HG03139 (cell line): Measurements from ENCODE around the gene OR56B4.
"Not testable (repeated sequence)": the region's sequence is repeated elsewhere in the genome, so short reads cannot be mapped to it uniquely, and the experiment has no call there.

ENCODE experiments used
- ATAC-seq: cut with Tn5 transposase; IDR thresholded peaks from one replicate; pipeline ENCODE4 v1.9.1; 2021; ENCODE audit not compliant: unreplicated experiment

The OR56B4 gene, protein sequence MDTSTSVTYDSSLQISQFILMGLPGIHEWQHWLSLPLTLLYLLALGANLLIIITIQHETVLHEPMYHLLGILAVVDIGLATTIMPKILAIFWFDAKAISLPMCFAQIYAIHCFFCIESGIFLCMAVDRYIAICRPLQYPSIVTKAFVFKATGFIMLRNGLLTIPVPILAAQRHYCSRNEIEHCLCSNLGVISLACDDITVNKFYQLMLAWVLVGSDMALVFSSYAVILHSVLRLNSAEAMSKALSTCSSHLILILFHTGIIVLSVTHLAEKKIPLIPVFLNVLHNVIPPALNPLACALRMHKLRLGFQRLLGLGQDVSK

GRCh38 chr11:6107384-6107783, at the start of gene OR56B4:
Gene OR56B4 (plus strand): TSS chr11:6107684. CDS start chr11:6107779, 95 bp downstream.
- not testable (repeated sequence) for ATAC-seq

DNA sequence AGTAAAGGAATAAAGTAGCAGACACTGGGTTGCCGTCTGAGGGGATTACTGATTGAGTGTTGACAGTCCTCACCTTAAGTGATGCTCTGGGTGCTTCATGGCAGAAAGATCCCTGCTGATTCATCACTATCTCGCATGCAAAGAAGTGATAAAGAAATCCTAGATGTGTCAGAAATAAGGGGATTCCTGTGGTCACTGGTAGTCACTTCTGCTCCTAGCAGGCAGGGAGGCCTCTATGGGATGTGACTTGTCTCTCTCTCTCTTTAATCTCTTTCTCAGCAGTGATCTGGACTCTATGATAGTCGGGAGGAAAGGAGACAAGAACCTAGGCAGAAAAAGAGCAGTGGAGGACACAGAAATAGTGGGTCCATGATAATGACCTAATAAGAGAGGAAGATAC, 46.0 kb upstream of the OR56B4 start:
- ATAC-seq, result no peak

DNA sequence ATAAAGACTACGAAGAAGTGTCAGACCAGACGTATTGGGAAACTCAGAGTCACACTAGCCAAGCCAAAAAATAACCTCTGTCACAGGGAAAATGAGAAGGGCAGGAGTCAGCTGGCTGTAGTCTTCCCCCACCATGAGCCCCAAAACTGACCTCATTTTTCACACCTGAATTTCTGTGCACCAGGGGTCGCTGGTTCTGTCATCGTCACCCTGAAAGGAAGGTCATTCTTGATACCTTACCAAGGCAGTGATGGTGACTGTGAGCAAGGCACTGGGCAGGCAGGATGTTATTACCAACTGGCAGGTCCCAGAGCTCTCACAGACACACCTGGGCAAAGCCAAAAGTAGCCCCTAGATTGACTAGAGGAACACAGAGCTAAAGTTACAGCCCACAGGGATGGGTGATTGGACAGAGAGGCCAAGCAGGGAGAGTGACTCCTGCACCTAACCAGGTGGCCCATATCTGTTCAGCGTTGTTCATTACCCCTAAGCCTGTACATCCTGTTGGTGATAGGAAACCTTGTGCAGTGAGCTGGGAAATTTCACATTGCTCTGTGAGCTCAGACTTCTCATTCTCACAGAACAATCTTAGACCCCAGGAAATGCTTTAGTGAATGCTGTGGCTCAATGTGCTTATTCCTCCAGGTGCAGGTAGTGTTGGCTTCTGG, 44.7 kb upstream of the OR56B4 start:
- ATAC-seq, result no peak

GRCh38 chr11:6067502-6067901, 40.0 kb upstream of the OR56B4 start:
- no peak for ATAC-seq

- ATAC-seq, result not testable (repeated sequence)
Observed at GRCh38 chr11:6076443-6076842, 31.0 kb upstream of the OR56B4 start.

GRCh38 chr11:6077723-6078122, 29.8 kb upstream of the OR56B4 start:
- ATAC-seq, result no peak

- ATAC-seq, result no peak
Observed at GRCh38 chr11:6079463-6079862, 28.0 kb upstream of the OR56B4 start.

DNA sequence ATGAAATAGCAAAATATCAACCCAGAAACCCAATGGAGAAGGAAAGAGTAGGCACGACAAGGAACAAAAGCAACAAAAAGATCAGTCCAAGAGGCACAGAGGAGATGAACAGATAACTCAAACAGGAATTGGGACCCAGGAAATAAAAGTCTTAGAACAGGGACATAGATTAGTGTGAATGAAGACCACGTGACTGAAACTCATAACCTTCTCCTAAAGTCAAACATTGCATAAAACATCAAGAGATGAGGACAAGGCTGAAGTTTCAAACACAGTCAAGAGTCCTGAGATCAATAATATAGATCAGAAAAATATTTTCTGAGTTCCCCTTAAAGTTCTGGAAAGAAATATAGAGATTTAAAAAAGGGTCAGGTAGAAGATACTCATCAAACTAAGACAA, 24.4 kb upstream of the OR56B4 start:
- no peak for ATAC-seq

DNA sequence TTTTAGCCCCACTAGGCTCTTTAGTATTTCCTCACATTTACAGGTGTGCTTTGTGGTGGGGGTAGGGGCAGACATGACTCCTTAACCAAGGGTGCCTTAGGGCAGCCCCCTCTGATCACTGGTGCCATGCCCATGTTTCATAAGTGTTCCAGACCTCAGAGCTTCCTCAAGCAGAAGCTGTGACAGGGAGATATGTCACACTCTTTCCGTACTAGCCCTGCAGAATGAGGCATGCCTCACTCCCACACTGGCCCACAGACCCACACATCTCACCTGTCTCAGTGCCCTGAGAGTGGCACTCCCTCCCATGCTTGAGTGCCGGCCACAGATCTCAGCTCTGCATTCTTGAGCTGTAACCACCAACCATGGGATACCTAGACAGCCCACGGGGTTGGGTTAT, 22.9 kb upstream of the OR56B4 start:
- no peak for ATAC-seq

DNA sequence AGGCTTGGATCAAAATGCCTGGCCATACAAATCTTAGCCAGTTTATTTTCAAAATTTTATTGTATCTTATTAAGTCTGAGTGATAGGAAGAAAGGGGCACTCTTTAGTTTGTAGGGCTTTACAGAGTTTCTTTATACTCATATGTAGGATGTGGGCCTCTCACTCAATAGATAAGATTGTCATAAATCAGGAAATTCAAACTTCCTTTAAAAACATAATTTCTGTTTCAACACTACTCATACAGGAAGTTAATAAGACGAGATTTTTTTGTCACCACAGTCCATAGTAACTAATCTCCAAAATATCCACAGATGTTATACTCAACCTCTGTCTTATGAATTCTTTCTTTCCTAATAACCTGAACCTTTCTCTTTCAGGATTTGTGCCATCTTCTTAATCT, 13.3 kb upstream of the OR56B4 start:
- ATAC-seq, result no peak

DNA sequence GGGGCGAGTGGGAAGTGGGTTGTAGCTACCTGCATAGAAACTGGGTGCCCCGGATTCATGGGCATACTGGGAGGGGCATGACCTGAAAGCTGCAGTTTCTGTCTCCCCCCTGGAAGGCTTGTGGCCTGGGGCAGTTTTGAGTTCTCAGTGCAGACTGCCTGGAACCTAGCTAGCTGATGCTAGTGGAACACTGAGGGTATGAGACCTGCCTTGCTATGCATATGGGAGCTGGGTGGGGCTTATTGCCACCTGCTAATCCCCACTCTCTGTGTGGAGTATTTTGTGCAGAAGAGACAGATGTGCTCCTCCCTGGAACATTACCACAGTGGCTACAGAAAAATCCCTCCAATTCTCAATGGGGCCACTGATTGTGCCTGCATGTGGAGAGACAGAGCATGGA, 11.7 kb upstream of the OR56B4 start:
- no peak for ATAC-seq

- no peak for ATAC-seq
Observed at GRCh38 chr11:6096417-6096816, 11.1 kb upstream of the OR56B4 start.

GRCh38 chr11:6099577-6099976, 7.9 kb upstream of the OR56B4 start:
- ATAC-seq, result no peak

DNA sequence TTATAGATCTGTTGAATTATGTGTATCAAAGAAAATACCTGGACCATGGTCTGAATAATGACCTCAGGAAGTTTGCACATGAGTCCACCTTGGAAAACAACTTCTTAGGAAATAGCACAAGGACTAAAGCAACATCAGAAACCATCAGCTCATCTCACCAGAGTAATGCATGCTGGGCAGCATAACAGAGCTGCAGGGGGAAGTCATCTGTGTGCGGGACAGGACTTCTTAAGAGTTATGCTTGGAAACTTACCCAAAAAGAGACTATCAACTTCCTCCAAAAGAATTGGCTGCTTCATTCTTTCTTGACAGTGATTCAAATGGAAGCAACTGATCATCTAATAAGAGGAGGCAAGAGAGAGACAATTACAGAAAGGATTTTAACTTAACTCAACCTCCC, 2.5 kb downstream of the OR56B4 start:
- no peak for ATAC-seq

GRCh38 chr11:6111673-6112072, 4.2 kb downstream of the OR56B4 start:
- ATAC-seq, result no peak

DNA sequence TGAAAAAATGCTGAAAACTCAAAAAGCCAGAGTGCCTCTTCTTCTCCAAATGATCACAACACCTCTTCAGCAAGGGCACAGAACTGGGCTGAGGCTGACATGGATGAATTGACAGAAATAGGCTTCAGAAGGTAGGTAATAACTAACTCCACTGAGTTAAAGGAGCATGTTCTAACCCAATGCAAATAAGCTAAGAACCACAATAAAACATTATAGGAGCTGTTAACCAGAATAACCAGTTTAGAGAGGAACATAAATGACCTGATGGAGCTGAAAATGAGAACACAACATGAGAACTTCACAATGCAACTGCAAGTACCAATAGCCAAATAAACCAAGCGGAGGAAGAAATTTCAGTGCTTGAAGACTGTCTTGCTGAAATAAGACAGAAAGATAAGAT, 9.2 kb downstream of the OR56B4 start:
- no peak for ATAC-seq

GRCh38 chr11:6124245-6124644, 16.8 kb downstream of the OR56B4 start:
- no peak for ATAC-seq

GRCh38 chr11:6127881-6128280, 20.4 kb downstream of the OR56B4 start:
- ATAC-seq, result no peak

DNA sequence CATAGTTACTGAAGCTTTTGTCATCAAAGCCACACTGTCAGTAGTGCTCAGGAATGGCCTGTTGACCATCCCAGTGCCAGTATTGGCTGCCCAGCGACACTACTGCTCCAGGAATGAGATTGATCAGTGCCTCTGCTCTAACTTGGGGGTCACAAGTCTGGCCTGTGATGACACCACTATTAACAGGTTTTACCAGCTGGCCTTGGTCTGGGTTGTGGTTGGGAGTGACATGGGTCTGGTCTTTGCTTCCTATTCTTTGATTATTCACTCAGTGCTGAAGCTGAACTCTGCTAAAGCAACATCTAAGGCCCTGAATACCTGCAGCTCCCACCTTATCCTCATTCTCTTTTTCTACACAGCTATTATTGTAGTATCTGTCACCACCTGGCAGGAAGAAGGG, 21.5 kb downstream of the OR56B4 start:
- ATAC-seq, result no peak

DNA sequence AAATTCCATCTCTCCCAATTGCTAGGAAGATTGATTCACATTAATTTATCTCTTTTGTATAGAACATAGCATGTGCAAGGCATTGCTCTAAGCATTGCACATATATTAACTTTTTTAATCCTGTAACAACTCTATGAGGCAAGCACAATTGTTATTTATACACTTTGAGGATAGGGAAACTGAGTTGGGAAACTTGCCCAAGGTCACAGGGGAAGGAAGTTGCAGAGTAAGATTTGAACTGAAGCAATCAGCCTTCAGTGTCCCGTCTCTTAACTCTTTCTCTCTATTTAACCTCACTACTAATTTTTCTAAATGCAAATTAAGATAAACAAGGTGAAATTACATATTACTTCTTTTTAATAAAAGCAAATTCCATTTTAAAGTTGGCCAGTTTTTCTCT, 22.2 kb downstream of the OR56B4 start:
- ATAC-seq, result no peak

- no peak for ATAC-seq
Observed at GRCh38 chr11:6132431-6132830, 24.9 kb downstream of the OR56B4 start.

GRCh38 chr11:6135936-6136335, 28.5 kb downstream of the OR56B4 start:
- ATAC-seq, result not testable (repeated sequence)

DNA sequence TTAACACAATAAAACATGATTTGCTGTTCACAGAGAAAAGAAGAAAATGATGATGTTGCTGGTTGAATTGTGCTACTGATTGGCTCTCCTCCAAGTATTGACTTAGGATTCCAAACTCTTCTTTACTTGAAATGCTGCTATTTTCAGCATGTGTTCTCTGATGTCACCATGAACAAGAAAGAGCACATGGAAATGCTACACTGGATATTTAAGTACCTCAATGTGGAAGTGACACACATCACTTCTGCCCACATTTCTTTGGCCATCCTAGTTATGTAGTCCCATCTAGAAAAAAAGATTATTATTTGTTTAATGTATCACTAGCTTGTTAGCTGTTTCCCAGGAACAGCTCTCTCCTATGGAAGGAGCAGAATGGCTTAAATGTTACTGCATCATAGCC, 35.5 kb downstream of the OR56B4 start:
- no peak for ATAC-seq
